Loucy (cell line): ENCODE data around the gene FSTL4.

Source experiments
- EZH2phosphoT487 ChIP-seq: fragments of 200-600 bp; IDR thresholded peaks from 2 replicates; pipeline ENCODE4 v1.6.1; 2018; ENCODE audit warnings: antibody characterized with exemption, mild to moderate bottlenecking, moderate library complexity, borderline replicate concordance
- TF ChIP-seq, protein P1 (sequence below): fragments of 200-600 bp; sonication (generic); conservative IDR thresholded peaks from 2 replicates; pipeline ENCODE4 v1.5.1; 2014; ENCODE audit warnings: mild to moderate bottlenecking, antibody characterized with exemption, low read length

DNA sequence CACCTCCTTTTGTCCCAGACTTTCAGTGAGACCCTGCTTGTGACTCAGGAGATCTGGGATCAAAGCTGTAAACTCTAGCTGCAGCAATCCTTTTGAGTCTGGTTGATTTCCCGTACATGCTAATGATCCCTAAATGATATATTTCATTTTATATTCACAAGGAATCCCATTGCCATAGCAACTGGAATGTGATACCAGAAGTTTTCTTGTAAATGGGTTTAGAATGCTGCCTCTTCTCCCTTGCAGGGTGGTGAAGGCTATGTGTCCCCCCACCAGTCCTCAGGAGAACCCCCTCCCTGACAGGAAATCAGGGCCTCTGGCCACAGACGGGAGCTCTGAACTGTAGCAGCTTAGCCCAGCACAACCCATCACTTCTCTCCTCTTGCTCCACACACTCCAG, 215.0 kb downstream of the FSTL4 start:
- TF ChIP-seq, protein P1, sequence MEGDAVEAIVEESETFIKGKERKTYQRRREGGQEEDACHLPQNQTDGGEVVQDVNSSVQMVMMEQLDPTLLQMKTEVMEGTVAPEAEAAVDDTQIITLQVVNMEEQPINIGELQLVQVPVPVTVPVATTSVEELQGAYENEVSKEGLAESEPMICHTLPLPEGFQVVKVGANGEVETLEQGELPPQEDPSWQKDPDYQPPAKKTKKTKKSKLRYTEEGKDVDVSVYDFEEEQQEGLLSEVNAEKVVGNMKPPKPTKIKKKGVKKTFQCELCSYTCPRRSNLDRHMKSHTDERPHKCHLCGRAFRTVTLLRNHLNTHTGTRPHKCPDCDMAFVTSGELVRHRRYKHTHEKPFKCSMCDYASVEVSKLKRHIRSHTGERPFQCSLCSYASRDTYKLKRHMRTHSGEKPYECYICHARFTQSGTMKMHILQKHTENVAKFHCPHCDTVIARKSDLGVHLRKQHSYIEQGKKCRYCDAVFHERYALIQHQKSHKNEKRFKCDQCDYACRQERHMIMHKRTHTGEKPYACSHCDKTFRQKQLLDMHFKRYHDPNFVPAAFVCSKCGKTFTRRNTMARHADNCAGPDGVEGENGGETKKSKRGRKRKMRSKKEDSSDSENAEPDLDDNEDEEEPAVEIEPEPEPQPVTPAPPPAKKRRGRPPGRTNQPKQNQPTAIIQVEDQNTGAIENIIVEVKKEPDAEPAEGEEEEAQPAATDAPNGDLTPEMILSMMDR, result no peak
- no peak for TF ChIP-seq EZH2phosphoT487
